IMR-90 (cell line): ENCODE measurements around the gene CTNNA2. TPM values are rescaled to one million over a fixed set of nuclear protein-coding genes. Genes with fewer than 3 reads are reported as not detected.

Source experiments
- ATAC-seq: fragments of 200-7000 bp; cut with Tn5 transposase; 2 replicates; pipeline ENCODE4 v1.9.1; 2020; ENCODE audit warnings: low read depth, mild to moderate bottlenecking, moderate library complexity
- BruUV-seq: library from RNA; stranded (reverse); fragments of 400-500 nt; replicated peaks from 2 replicates; lab custom pipeline; 2021; lab: Mats Ljungman, UMichigan
- CTCF ChIA-PET: fragments of 300-600 bp; formaldehyde crosslinking; extraction: SDS; loops from one replicate; lab custom pipeline; 2021; ENCODE audit warnings: antibody characterized with exemption; lab: Yijun Ruan, JAX
- POLR2A ChIA-PET: fragments of 300-600 bp; sonication (Branson Sonifier 250); formaldehyde crosslinking; loops from one replicate; lab custom pipeline; 2022; ENCODE audit warnings: antibody characterized with exemption; ENCODE audit not compliant: unreplicated experiment; lab: Charles Lee
- DNase-seq: peaks from one replicate; pipeline ENCODE4 v3.0.0; 2013
- H2AFZ ChIP-seq: replicated peaks from 2 replicates; pipeline ENCODE3; 2013; ENCODE audit warnings: low read length, mild to moderate bottlenecking; ENCODE audit not compliant: poor library complexity
- H2AK5ac ChIP-seq: 2 replicates; pipeline ENCODE4 v1.6.1; 2013; ENCODE audit warnings: low read depth, low read length, inconsistent platforms
- H2AK9ac ChIP-seq: replicated peaks from 2 replicates; pipeline ENCODE3; 2013; ENCODE audit warnings: mild to moderate bottlenecking, low read depth, low read length, moderate library complexity; ENCODE audit not compliant: poor library complexity
- H2BK120ac ChIP-seq: 2 replicates; pipeline ENCODE4 v1.6.1; 2013; ENCODE audit warnings: low read depth, low read length, inconsistent platforms
- H2BK15ac ChIP-seq: 3 replicates; pipeline ENCODE4 v1.6.1; 2013; ENCODE audit warnings: low read depth, low read length, inconsistent platforms
- H2BK20ac ChIP-seq: 2 replicates; pipeline ENCODE4 v1.6.1; 2013; ENCODE audit warnings: low read depth, mild to moderate bottlenecking, inconsistent platforms, low read length, moderate library complexity
- H2BK5ac ChIP-seq: 2 replicates; pipeline ENCODE4 v1.6.1; 2013; ENCODE audit warnings: mild to moderate bottlenecking, low read depth, low read length, inconsistent platforms; ENCODE audit not compliant: poor library complexity, severe bottlenecking
- H3K14ac ChIP-seq: replicated peaks from 2 replicates; pipeline ENCODE4 v1.6.1; 2013; ENCODE audit warnings: low read depth, low read length, inconsistent platforms
- H3K18ac ChIP-seq: 2 replicates; pipeline ENCODE4 v1.6.1; 2013; ENCODE audit warnings: low read depth, low read length, control low read depth
- H3K23ac ChIP-seq: 2 replicates; pipeline ENCODE4 v1.6.1; 2013; ENCODE audit warnings: low read depth, low read length, inconsistent platforms
- H3K27ac ChIP-seq: 2 replicates; pipeline ENCODE4 v1.5.1; 2013; ENCODE audit warnings: mild to moderate bottlenecking, control low read depth, low read length; ENCODE audit not compliant: insufficient read depth
- H3K27me3 ChIP-seq: 2 replicates; pipeline ENCODE4 v1.6.1; 2013; ENCODE audit warnings: low read length; ENCODE audit not compliant: control insufficient read depth, insufficient read depth
- H3K36me3 ChIP-seq: 2 replicates; pipeline ENCODE4 v1.6.1; 2013; ENCODE audit warnings: low read length, mixed read lengths; ENCODE audit not compliant: control insufficient read depth, insufficient read depth
- H3K4ac ChIP-seq: 2 replicates; pipeline ENCODE4 v1.6.1; 2013; ENCODE audit warnings: low read depth, low read length, inconsistent platforms
- H3K4me1 ChIP-seq: 2 replicates; pipeline ENCODE4 v1.6.1; 2013; ENCODE audit warnings: low read length, mixed read lengths; ENCODE audit not compliant: control insufficient read depth, insufficient read depth
- H3K4me2 ChIP-seq: 2 replicates; pipeline ENCODE4 v1.6.1; 2013; ENCODE audit warnings: low read depth, mild to moderate bottlenecking, control low read depth, low read length, moderate library complexity
- H3K4me3 ChIP-seq: 2 replicates; pipeline ENCODE4 v1.5.1; 2013; ENCODE audit warnings: low read depth, mild to moderate bottlenecking, control low read depth, low read length, moderate library complexity; ENCODE audit not compliant: insufficient read depth
- H3K56ac ChIP-seq: 2 replicates; pipeline ENCODE4 v1.6.1; 2013; ENCODE audit warnings: low read length, inconsistent platforms; ENCODE audit not compliant: insufficient read depth; ENCODE audit errors: extremely low read depth
- H3K79me1 ChIP-seq, 2 experiments: 2 replicates each; pipeline ENCODE4 v1.6.1; 2013; ENCODE audit warnings: low read length in 2 of 2, inconsistent platforms in 1 of 2, low read depth in 1 of 2
- H3K9ac ChIP-seq: 2 replicates; pipeline ENCODE4 v1.6.1; 2013; ENCODE audit warnings: low read depth, low read length, control low read depth
- H3K9me1 ChIP-seq: 2 replicates; pipeline ENCODE4 v1.6.1; 2013; ENCODE audit warnings: low read length, inconsistent platforms; ENCODE audit not compliant: insufficient read depth
- H3K9me3 ChIP-seq: 2 replicates; pipeline ENCODE4 v1.6.1; 2013; ENCODE audit warnings: low read length; ENCODE audit not compliant: control insufficient read depth, insufficient read depth
- H4K20me1 ChIP-seq: 2 replicates; pipeline ENCODE4 v1.6.1; 2013; ENCODE audit warnings: low read length, inconsistent platforms; ENCODE audit not compliant: insufficient read depth
- H4K5ac ChIP-seq: 2 replicates; pipeline ENCODE4 v1.6.1; 2013; ENCODE audit warnings: mild to moderate bottlenecking, low read depth, low read length, control low read depth
- H4K8ac ChIP-seq, 2 experiments: 2 replicates each; pipeline ENCODE4 v1.6.1; 2013; ENCODE audit warnings: low read depth in 2 of 2, low read length in 2 of 2, control low read depth in 1 of 2, inconsistent platforms in 1 of 2
- H4K91ac ChIP-seq: 2 replicates; pipeline ENCODE4 v1.6.1; 2013; ENCODE audit warnings: low read depth, low read length, inconsistent platforms; ENCODE audit not compliant: insufficient read depth
- CHD1 ChIP-seq: IDR thresholded peaks from 2 replicates; pipeline ENCODE4 v1.6.1; 2012; ENCODE audit warnings: low read depth, low read length, improper control_type of control experiment
- ELK1 ChIP-seq: fragments of 150-350 bp; IDR thresholded peaks from 2 replicates; pipeline ENCODE4 v1.6.1; 2016; ENCODE audit warnings: low read depth, mild to moderate bottlenecking, low read length, moderate library complexity, borderline replicate concordance
- FOS ChIP-seq: fragments of 150-350 bp; IDR thresholded peaks from 2 replicates; pipeline ENCODE4 v1.6.1; 2016; ENCODE audit warnings: low read depth, low read length
- MAFK ChIP-seq: IDR thresholded peaks from 2 replicates; pipeline ENCODE4 v1.6.1; 2012; ENCODE audit warnings: low read depth, low read length, improper control_type of control experiment
- MAZ ChIP-seq: IDR thresholded peaks from 2 replicates; pipeline ENCODE4 v1.6.1; 2012; ENCODE audit warnings: low read depth, mild to moderate bottlenecking, low read length, improper control_type of control experiment, moderate library complexity, borderline replicate concordance
- NFE2L2 ChIP-seq: fragments of 150-350 bp; IDR thresholded peaks from 2 replicates; pipeline ENCODE4 v1.6.1; 2016; ENCODE audit warnings: low read depth, mild to moderate bottlenecking, low read length
- RAD21 ChIP-seq: IDR thresholded peaks from 2 replicates; pipeline ENCODE4 v1.6.1; 2012; ENCODE audit warnings: low read length, improper control_type of control experiment
- RCOR1 ChIP-seq: IDR thresholded peaks from 2 replicates; pipeline ENCODE4 v1.6.1; 2012; ENCODE audit warnings: mild to moderate bottlenecking, low read length, improper control_type of control experiment; ENCODE audit not compliant: insufficient replicate concordance
- SMC3 ChIP-seq: fragments of 150-350 bp; IDR thresholded peaks from 2 replicates; pipeline ENCODE4 v1.6.1; 2016; ENCODE audit warnings: low read depth, mild to moderate bottlenecking, antibody characterized with exemption, low read length, moderate library complexity
- WGBS, 2 experiments: methylation state at CpG; one replicate each; pipeline versions ENCODE4 v1.1.5 to v1.1.7; 2013; ENCODE audit warnings: missing lambda C conversion rate in 2 of 2; ENCODE audit not compliant: insufficient read length in 1 of 2; ENCODE audit errors: extremely low coverage in 2 of 2; 5-methylcytosine and 5-hydroxymethylcytosine counted together
- dilution Hi-C: fragments of 300-500 bp; cut with HindIII; formaldehyde crosslinking; loops from one replicate; pipeline ENCODE4 v1.14.3; 2018; ENCODE audit warnings: low sequenced_read_pairs; ENCODE audit not compliant: unreplicated experiment
- in situ Hi-C: fragments of 300-500 bp; cut with MboI; formaldehyde crosslinking; loops from 3 replicates; pipeline ENCODE4 v1.14.3; 2019; ENCODE audit warnings: low sequenced_read_pairs, inconsistent platforms, mixed read lengths
- intact Hi-C: fragments of 100-400 bp; cut with micrococcal nuclease; formaldehyde crosslinking; loops from 2 replicates; pipeline ENCODE4 v1.10.0; 2022
- polyA plus RNA-seq, 3 experiments: library from polyadenylated mRNA; depleted of rRNA; stranded (reverse); fragments of >200 nt; gene quantifications; 2 replicates each; pipeline ENCODE4 v1.2.3, GENCODE V29; 2012; ENCODE audit warnings: low replicate concordance in 1 of 3
- total RNA-seq: library from RNA; depleted of rRNA; stranded (reverse); fragments of >200 nt; gene quantifications from 2 replicates; pipeline ENCODE4 v1.2.3, GENCODE V29; 2012
- TF ChIP-seq, protein P1 (sequence below): conservative IDR thresholded peaks from 2 replicates; pipeline ENCODE4 v1.5.1; 2012; ENCODE audit warnings: mild to moderate bottlenecking, low read depth, low read length, improper control_type of control experiment

Gene CTNNA2
- total and polyA plus RNA-seq, 2 of the 4 experiments (the other 2 are of a cell fraction) = not detected

DNA sequence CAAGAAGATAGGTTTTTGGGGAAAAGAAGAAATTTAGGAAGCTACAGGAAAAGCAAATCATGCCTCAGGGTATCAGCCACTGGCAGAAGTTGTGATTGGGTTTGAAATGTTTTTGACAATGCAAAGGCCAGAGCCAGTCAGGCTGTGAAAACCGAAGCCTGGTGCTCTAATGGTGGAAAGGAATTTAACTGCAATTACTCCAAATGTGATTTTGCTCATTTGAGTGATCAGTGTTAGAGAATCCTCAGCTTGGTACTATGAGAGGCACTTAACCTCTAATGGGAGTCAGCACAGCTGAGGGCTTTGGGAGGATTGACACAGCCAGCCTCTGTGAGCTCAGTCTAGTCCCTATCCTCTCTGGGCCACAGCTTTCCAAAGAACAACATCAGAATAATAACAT is 615.2 kb downstream of the CTNNA2 start:
- CTCF ChIA-PET = no interaction called here

More for the DNA sequence above, 615.2 kb downstream of the CTNNA2 start:
- no peak overlapping the region for H2AK9ac ChIP-seq
- H4K20me1 ChIP-seq = no peaks in the 10 kb centered on the region
- H3K4ac ChIP-seq = no peak overlapping the region
- H3K14ac ChIP-seq = no peak overlapping the region
- H2BK5ac ChIP-seq = no peak overlapping the region
- no peak overlapping the region for H3K4me2 ChIP-seq
- no peak overlapping the region for H3K23ac ChIP-seq
- H4K8ac ChIP-seq = no peak overlapping the region
- H2AFZ ChIP-seq = no peak overlapping the region
- no peak overlapping the region for H3K9ac ChIP-seq
- H4K91ac ChIP-seq = no peak overlapping the region
- no peak overlapping the region for H2BK120ac ChIP-seq
- H2BK20ac ChIP-seq = no peak overlapping the region
- 100% methylated on average over 1 of the region's 1 CpG; no CpG with 5 or more reads in 1 of the 2 experiments for WGBS, 2 experiments
- POLR2A ChIA-PET = interaction anchor here (0.7 kb wide), 1 partner anchor 50 kb away, joined by 3 read pairs; no protein-coding TSS in a partner anchor
- no peaks in the 10 kb centered on the region for H3K9me1 ChIP-seq
- no peak overlapping the region for H4K5ac ChIP-seq
- no peak; the same call in 1 of the 2 replicates for ATAC-seq
- H2BK15ac ChIP-seq = no peak overlapping the region
- no peaks in the 10 kb centered on the region for H3K79me1 ChIP-seq
- no peak for DNase-seq
- H3K4me3 ChIP-seq = no peak overlapping the region
- no peaks in the 10 kb centered on the region; the same call in 1 of the 2 replicates for H3K4me1 ChIP-seq
- in situ Hi-C loops = no loop called here
- H2AK5ac ChIP-seq = no peak overlapping the region
- dilution Hi-C loops = no loop called here
- no peak overlapping the region for H3K56ac ChIP-seq
- H3K18ac ChIP-seq = no peak overlapping the region
- BruUV-seq = no TSS peak
- no peak overlapping the region for H3K27ac ChIP-seq
- H3K27me3 ChIP-seq = no peaks in the 10 kb centered on the region; the same call in 1 of the 2 replicates
- TF ChIP-seq SMC3 (no peak), CHD1 (no peak), RCOR1 (no peak), FOS (no peak), MAZ (no peak), NFE2L2 (no peak), MAFK (no peak), RAD21 (no peak), ELK1 (no peak)
- TF ChIP-seq, protein P1, sequence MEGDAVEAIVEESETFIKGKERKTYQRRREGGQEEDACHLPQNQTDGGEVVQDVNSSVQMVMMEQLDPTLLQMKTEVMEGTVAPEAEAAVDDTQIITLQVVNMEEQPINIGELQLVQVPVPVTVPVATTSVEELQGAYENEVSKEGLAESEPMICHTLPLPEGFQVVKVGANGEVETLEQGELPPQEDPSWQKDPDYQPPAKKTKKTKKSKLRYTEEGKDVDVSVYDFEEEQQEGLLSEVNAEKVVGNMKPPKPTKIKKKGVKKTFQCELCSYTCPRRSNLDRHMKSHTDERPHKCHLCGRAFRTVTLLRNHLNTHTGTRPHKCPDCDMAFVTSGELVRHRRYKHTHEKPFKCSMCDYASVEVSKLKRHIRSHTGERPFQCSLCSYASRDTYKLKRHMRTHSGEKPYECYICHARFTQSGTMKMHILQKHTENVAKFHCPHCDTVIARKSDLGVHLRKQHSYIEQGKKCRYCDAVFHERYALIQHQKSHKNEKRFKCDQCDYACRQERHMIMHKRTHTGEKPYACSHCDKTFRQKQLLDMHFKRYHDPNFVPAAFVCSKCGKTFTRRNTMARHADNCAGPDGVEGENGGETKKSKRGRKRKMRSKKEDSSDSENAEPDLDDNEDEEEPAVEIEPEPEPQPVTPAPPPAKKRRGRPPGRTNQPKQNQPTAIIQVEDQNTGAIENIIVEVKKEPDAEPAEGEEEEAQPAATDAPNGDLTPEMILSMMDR = no peak
- no peaks in the 10 kb centered on the region for H3K36me3 ChIP-seq
- no peaks in the 10 kb centered on the region for H3K9me3 ChIP-seq
- intact Hi-C loops = no loop called here
